HG03097 (cell line): ENCODE data around the gene SV2B.

Source experiments
- ATAC-seq: cut with Tn5 transposase; IDR thresholded peaks from one replicate; pipeline ENCODE4 v1.9.1; 2021; ENCODE audit not compliant: unreplicated experiment, low FRiP score

The SV2B gene

GRCh38 chr15:91348752-91349500, 248.9 kb downstream of the SV2B start:
- no peak for ATAC-seq
